Measurements from ENCODE around the gene GRAMD2B.
"Not testable (repeated sequence)": the region's sequence is repeated elsewhere in the genome, so short reads cannot be mapped to it uniquely, and the experiment has no call there.

GRAMD2B gene

DNA sequence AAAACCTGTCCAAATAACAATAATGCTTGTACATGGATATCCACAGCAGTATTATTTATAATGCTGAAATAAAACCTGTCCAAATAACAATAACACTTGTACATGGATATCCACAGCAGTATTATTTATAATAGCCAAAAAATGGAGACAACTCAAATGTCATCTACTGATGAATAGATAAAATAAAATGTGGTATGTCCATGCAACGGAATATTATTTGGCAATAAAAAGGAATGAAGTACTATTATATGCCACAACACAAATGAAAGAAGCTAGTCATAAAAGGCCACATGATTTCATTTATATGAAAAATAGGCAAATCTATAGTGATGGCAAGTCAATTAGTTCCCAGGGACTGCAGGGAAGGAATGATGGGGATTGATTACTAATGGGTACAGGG is 31.8 kb upstream of the GRAMD2B start:
- Histone ChIP-seq H3K36me3 (ENCODE audit: insufficient read depth, low read depth, low read length) (no peaks in the 10 kb centered on the region), H3K27me3 (ENCODE audit: insufficient read depth, low read length) (no peaks in the 10 kb centered on the region), H3K9me3 (ENCODE audit: insufficient read depth, low read depth, low read length) (no peaks in the 10 kb centered on the region), H3K9ac (ENCODE audit: low read depth, low read length) (no peak overlapping the region), H3K27ac (ENCODE audit: low read length) (no peak overlapping the region), H3K4me1 (ENCODE audit: insufficient read depth, low read length) (peaks cover 4% of the 10 kb centered on the region; the same call in 1 of the 2 replicates), H3K4me3 (ENCODE audit: low read length) (no peak overlapping the region)

- no peak overlapping the region for H3K4me3 ChIP-seq (ENCODE audit: low read length)
- H3K36me3 ChIP-seq (ENCODE audit: insufficient read depth, low read depth, low read length), result no peaks in the 10 kb centered on the region
- H3K4me1 ChIP-seq (ENCODE audit: insufficient read depth, low read length), result peaks cover 4% of the 10 kb centered on the region; the same call in 1 of the 2 replicates
- H3K27me3 ChIP-seq (ENCODE audit: insufficient read depth, low read length), result no peaks in the 10 kb centered on the region
- peaks cover under 1% of the 10 kb centered on the region; the same call in 1 of the 2 replicates for H3K9me3 ChIP-seq (ENCODE audit: insufficient read depth, low read depth, low read length)
- no peak overlapping the region for H3K27ac ChIP-seq (ENCODE audit: low read length)
- H3K9ac ChIP-seq (ENCODE audit: low read depth, low read length), result no peak overlapping the region
These were observed 28.9 kb upstream of the GRAMD2B start for GRCh38 chr5:126394211-126394788.

DNA sequence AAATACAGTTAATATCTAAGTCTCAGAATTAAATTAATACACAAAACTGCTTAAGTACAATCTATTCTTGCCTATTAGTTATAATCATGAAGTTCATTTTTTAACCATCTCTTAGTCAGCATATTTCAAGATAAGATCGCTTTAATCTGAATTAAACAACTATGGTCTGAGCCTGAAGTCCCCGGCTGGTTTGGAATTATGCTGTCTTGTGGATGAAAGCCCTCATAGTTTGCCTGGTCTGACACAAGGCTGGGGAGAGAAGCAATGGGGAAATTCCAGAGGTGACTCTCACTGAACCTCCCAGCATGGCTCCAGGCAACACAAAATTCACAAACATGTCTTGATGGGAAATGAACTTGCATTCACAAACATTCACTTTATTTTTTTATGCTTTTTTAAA is 28.0 kb upstream of the GRAMD2B start:
- H3K4me3 ChIP-seq (ENCODE audit: low read length), result no peak overlapping the region
- no peak overlapping the region for H3K27ac ChIP-seq (ENCODE audit: low read length)

DNA sequence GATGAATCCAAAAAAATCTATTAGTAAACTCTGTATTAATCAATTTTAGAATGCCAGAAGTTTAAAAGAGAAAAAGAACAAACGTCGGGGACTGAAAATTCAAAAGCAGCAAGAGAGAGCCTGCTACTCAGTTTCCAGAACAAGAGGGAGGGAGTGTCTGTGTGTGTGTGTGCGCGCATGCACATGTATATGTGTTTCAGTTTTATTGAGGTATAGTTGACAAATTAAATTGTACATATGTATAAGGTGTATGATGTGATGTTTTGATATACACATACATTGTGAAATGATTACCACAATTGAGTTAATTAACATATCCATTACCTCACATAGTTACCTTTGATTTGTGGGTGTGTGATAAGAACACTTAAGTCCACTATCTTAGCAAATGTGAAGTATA is 27.6 kb upstream of the GRAMD2B start:
- Histone ChIP-seq H3K9ac (ENCODE audit: low read depth, low read length) (no peak overlapping the region), H3K9me3 (ENCODE audit: insufficient read depth, low read depth, low read length) (peaks cover 13% of the 10 kb centered on the region), H3K27me3 (ENCODE audit: insufficient read depth, low read length) (no peaks in the 10 kb centered on the region), H3K27ac (ENCODE audit: low read length) (no peak overlapping the region), H3K4me1 (ENCODE audit: insufficient read depth, low read length) (peaks cover 4% of the 10 kb centered on the region; the same call in 1 of the 2 replicates), H3K36me3 (ENCODE audit: insufficient read depth, low read depth, low read length) (no peaks in the 10 kb centered on the region), H3K4me3 (ENCODE audit: low read length) (no peak overlapping the region)

More for the DNA sequence above, 28.0 kb upstream of the GRAMD2B start:
- Histone ChIP-seq H3K36me3 (ENCODE audit: insufficient read depth, low read depth, low read length) (no peaks in the 10 kb centered on the region), H3K9me3 (ENCODE audit: insufficient read depth, low read depth, low read length) (peaks cover 9% of the 10 kb centered on the region), H3K9ac (ENCODE audit: low read depth, low read length) (no peak overlapping the region), H3K4me1 (ENCODE audit: insufficient read depth, low read length) (peaks cover 4% of the 10 kb centered on the region; the same call in 1 of the 2 replicates), H3K27me3 (ENCODE audit: insufficient read depth, low read length) (no peaks in the 10 kb centered on the region)

DNA sequence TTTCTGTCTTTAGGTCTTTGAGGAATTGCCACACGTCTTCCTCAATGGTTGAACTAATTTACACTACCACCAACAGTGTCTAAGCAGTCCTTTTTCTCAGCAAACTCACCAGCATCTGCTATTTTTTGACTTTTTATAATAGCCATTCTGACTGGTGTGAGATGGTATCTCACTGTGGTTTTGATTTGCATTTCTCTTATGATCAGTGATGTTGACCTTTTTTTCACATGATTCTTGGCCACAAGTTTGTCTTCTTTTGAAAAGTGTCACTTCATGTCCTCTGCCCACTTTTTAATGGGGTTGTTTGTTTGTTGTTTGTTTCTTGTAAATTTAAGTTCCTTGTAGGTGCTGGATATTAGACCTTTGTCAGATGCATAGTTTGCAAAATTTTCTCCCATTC is 26.5 kb upstream of the GRAMD2B start:
- peaks cover 17% of the 10 kb centered on the region for H3K9me3 ChIP-seq (ENCODE audit: insufficient read depth, low read depth, low read length)
- not testable (repeated sequence) for H3K27ac ChIP-seq (ENCODE audit: low read length); H3K4me1 ChIP-seq (ENCODE audit: insufficient read depth, low read length); H3K27me3 ChIP-seq (ENCODE audit: insufficient read depth, low read length); H3K9ac ChIP-seq (ENCODE audit: low read depth, low read length); H3K4me3 ChIP-seq (ENCODE audit: low read length); H3K36me3 ChIP-seq (ENCODE audit: insufficient read depth, low read depth, low read length)

GRCh38 chr5:126398791-126399190 is 24.4 kb upstream of the GRAMD2B start:
- Histone ChIP-seq H3K4me3 (ENCODE audit: low read length) (no peak overlapping the region), H3K27ac (ENCODE audit: low read length) (no peak overlapping the region), H3K4me1 (ENCODE audit: insufficient read depth, low read length) (peaks cover 6% of the 10 kb centered on the region; the same call in 1 of the 2 replicates), H3K36me3 (ENCODE audit: insufficient read depth, low read depth, low read length) (no peaks in the 10 kb centered on the region), H3K27me3 (ENCODE audit: insufficient read depth, low read length) (no peaks in the 10 kb centered on the region), H3K9ac (ENCODE audit: low read depth, low read length) (no peak overlapping the region), H3K9me3 (ENCODE audit: insufficient read depth, low read depth, low read length) (peaks cover 17% of the 10 kb centered on the region)

GRCh38 chr5:126400621-126401251 is 22.5 kb upstream of the GRAMD2B start:
- peaks cover 17% of the 10 kb centered on the region for H3K9me3 ChIP-seq (ENCODE audit: insufficient read depth, low read depth, low read length)
- peaks cover 8% of the 10 kb centered on the region for H3K4me1 ChIP-seq (ENCODE audit: insufficient read depth, low read length)
- no peak overlapping the region for H3K9ac ChIP-seq (ENCODE audit: low read depth, low read length)
- no peaks in the 10 kb centered on the region for H3K36me3 ChIP-seq (ENCODE audit: insufficient read depth, low read depth, low read length)
- no peak overlapping the region for H3K27ac ChIP-seq (ENCODE audit: low read length)
- H3K27me3 ChIP-seq (ENCODE audit: insufficient read depth, low read length), result no peaks in the 10 kb centered on the region
- no peak overlapping the region for H3K4me3 ChIP-seq (ENCODE audit: low read length)

DNA sequence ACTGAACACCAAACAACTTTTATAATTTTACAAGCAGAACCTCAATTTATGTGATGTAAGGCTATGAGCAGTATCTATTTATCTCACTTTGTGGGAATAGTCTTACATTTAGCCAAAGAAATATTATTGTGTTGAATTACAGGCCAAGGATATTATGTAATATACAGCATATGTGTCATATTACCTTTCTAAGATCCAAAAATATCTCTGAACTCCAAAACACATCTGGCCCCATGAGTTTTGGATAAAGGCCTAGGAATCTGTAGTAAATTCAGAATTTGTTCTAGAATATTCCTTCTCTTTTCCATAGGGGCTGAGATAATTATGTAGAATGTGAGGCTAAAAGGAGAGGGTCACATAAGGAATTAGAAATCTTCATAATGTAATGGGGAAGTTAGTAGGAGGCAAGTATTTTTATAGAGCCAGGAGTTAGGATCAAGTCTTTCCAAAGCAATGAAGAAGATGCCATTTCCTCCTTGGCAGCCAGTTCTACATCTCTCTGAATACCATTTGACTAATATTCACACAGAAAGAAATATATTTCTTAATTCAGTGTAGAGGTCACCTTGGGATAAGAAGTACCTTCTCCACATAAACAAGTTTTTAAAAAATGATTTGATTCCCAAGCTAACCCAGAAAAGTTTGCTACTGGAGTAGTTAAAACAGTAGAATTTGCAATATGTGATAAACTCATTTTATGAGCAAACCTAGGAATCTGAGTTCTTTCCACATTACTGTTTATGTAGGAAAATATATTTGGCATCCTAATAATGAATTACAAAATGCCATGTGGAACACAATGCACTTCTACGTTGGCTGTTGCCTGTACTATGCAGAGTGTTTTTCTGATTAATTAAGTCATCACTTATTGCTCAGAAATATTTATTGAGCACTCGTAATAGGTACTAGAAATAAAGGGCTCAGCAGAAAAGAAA is 20.3 kb upstream of the GRAMD2B start:
- Histone ChIP-seq H3K27me3 (ENCODE audit: insufficient read depth, low read length) (no peaks in the 10 kb centered on the region), H3K27ac (ENCODE audit: low read length) (no peak overlapping the region), H3K4me3 (ENCODE audit: low read length) (no peak overlapping the region), H3K9me3 (ENCODE audit: insufficient read depth, low read depth, low read length) (peaks cover 17% of the 10 kb centered on the region), H3K36me3 (ENCODE audit: insufficient read depth, low read depth, low read length) (no peaks in the 10 kb centered on the region), H3K4me1 (ENCODE audit: insufficient read depth, low read length) (peaks cover 8% of the 10 kb centered on the region), H3K9ac (ENCODE audit: low read depth, low read length) (no peak overlapping the region)

- Histone ChIP-seq H3K36me3 (ENCODE audit: insufficient read depth, low read depth, low read length) (no peaks in the 10 kb centered on the region), H3K9me3 (ENCODE audit: insufficient read depth, low read depth, low read length) (peaks cover 17% of the 10 kb centered on the region), H3K27ac (ENCODE audit: low read length) (no peak overlapping the region), H3K4me1 (ENCODE audit: insufficient read depth, low read length) (peaks cover 8% of the 10 kb centered on the region), H3K9ac (ENCODE audit: low read depth, low read length) (no peak overlapping the region), H3K4me3 (ENCODE audit: low read length) (no peak overlapping the region), H3K27me3 (ENCODE audit: insufficient read depth, low read length) (no peaks in the 10 kb centered on the region)
These were observed 19.3 kb upstream of the GRAMD2B start for GRCh38 chr5:126403876-126404275.

DNA sequence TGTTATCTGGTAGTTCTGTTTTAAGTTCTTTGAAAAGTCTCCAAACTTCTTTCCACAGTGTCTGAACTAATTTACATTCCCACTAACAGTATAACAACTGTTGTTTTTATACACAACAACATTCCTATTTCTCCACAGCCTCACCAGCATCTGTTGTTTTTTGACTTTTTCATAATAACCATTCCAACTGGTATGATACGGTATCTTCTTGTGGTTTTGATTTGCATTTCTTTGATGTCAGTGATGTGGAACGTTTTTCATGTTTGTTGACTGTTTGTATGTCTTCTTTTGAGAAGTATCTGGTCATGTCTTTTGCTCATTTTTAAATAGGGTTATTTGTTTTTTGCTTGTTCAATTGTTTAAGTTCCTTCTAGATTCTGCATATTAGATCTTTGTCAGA is 12.6 kb upstream of the GRAMD2B start:
- H3K36me3 ChIP-seq (ENCODE audit: insufficient read depth, low read depth, low read length), result no peaks in the 10 kb centered on the region
- H3K4me1 ChIP-seq (ENCODE audit: insufficient read depth, low read length), result no peaks in the 10 kb centered on the region
- no peak overlapping the region for H3K27ac ChIP-seq (ENCODE audit: low read length)

DNA sequence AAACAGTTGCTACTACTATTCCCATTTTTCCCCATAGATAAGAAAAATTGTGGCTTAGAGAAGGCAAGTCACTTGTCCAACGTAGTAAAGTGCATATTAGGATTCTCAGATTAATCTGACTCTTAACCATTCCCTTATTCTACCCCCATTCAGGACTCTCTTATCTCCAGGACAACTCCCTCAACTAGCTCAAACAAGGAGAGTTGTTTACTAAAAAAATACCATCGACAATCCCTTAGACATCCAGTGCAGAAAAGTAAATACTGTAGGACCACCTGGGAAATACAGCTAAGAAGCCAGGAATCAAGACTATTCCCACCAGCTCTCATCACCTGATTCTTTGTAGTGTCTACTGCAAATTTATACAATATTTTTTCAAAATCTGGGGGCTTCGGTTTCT is 9.4 kb upstream of the GRAMD2B start:
- no peaks in the 10 kb centered on the region for H3K36me3 ChIP-seq (ENCODE audit: insufficient read depth, low read depth, low read length)
- H3K27ac ChIP-seq (ENCODE audit: low read length), result no peak overlapping the region
- no peaks in the 10 kb centered on the region for H3K9me3 ChIP-seq (ENCODE audit: insufficient read depth, low read depth, low read length)
- H3K4me1 ChIP-seq (ENCODE audit: insufficient read depth, low read length), result no peaks in the 10 kb centered on the region
- H3K9ac ChIP-seq (ENCODE audit: low read depth, low read length), result no peak overlapping the region
- H3K4me3 ChIP-seq (ENCODE audit: low read length), result no peak overlapping the region
- H3K27me3 ChIP-seq (ENCODE audit: insufficient read depth, low read length), result no peaks in the 10 kb centered on the region

More for the DNA sequence above, 12.6 kb upstream of the GRAMD2B start:
- Histone ChIP-seq H3K27me3 (ENCODE audit: insufficient read depth, low read length) (no peaks in the 10 kb centered on the region), H3K4me3 (ENCODE audit: low read length) (no peak overlapping the region), H3K9me3 (ENCODE audit: insufficient read depth, low read depth, low read length) (no peaks in the 10 kb centered on the region; the same call in 1 of the 2 replicates), H3K9ac (ENCODE audit: low read depth, low read length) (no peak overlapping the region)
